ENCODE results near the gene NAP1L5. TPM values are rescaled to one million over a fixed set of nuclear protein-coding genes. Genes with fewer than 3 reads are reported as not detected.

The NAP1L5 gene
- total RNA-seq, 2 experiments from 2014 or later, result 4.6 to 4.8 TPM

- no peak for DNase-seq
- Mint-ChIP-seq H3K4me1 (ENCODE audit: low read depth) (no peaks in the 10 kb centered on the region), H3K4me3 (no peak overlapping the region), H3K36me3 (ENCODE audit: low read depth) (peaks cover 27% of the 10 kb centered on the region), H3K27me3 (ENCODE audit: low read depth) (no peaks in the 10 kb centered on the region), H3K27ac (no peak overlapping the region), H3K9me3 (ENCODE audit: insufficient read depth) (peaks cover 9% of the 10 kb centered on the region)
- ChIA-PET POLR2A (no interaction called here), CTCF (no interaction called here)
- no peak for ATAC-seq
Measured at GRCh38 chr4:88720451-88721428, 23.1 kb upstream of the NAP1L5 start.

DNA sequence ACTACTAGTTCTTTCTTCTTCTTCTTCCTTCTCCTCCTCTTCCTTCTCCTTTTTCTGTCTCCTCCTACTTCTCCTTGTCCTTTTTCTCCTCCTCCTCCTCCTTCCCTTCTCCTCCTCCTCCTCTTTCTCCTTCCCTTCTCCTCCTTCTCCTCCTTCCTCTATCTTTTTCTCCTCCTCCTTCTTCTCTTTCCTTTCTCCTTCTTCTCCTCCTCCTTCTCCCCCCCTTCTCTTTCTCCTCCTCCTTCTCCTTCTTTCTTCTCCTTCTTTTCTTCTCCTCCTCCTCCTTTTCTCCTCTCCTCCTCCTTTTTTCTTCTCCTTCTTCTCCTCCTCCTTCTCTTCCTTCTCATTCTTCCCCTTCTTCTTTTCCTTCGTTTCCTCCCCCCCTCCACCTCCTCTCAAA, 21.8 kb upstream of the NAP1L5 start:
- Mint-ChIP-seq H3K4me1 (ENCODE audit: low read depth) (no peaks in the 10 kb centered on the region), H3K27ac (no peak overlapping the region), H3K27me3 (ENCODE audit: low read depth) (no peaks in the 10 kb centered on the region), H3K4me3 (no peak overlapping the region), H3K9me3 (ENCODE audit: insufficient read depth) (peaks cover 9% of the 10 kb centered on the region), H3K36me3 (ENCODE audit: low read depth) (peaks cover 35% of the 10 kb centered on the region)
- ChIA-PET POLR2A (no interaction called here), CTCF (no interaction called here)
- DNase-seq (no peak), ATAC-seq (no peak)

DNA sequence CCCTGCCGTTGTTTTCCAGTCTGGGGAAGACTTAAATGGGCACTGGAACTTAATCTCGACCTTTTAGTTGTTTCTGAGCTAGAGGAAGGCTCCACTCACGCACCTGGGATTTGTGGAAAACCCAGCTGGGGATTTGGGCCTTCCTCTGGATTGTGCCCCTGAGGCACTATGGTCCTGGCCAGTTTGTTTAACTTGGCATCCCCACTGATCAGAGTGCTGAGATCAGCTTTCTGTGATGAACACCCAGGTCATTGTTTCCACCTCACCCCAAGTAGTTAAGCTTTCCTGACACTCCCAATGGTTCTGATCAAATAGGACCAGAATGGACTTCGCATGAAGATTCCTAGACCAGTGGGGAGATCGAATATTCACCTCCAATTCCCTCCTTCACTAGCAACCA, 20.5 kb upstream of the NAP1L5 start:
- POLR2A ChIA-PET, result no interaction called here
- DNase-seq (no peak), ATAC-seq (no peak)
- H3K27me3 Mint-ChIP-seq (ENCODE audit: low read depth), result no peaks in the 10 kb centered on the region
- peaks cover 9% of the 10 kb centered on the region for H3K9me3 Mint-ChIP-seq (ENCODE audit: insufficient read depth)
- CTCF ChIA-PET, result no interaction called here
- H3K27ac Mint-ChIP-seq, result no peak overlapping the region
- no peak overlapping the region for H3K4me3 Mint-ChIP-seq
- peaks cover 40% of the 10 kb centered on the region for H3K36me3 Mint-ChIP-seq (ENCODE audit: low read depth)
- no peaks in the 10 kb centered on the region for H3K4me1 Mint-ChIP-seq (ENCODE audit: low read depth)

- POLR2A ChIA-PET, result interaction anchor here (1.5 kb wide), 1 partner anchor 15 kb away, joined by 4 read pairs; no protein-coding TSS in a partner anchor
- Mint-ChIP-seq H3K27me3 (ENCODE audit: low read depth) (no peaks in the 10 kb centered on the region), H3K36me3 (ENCODE audit: low read depth) (peaks cover 60% of the 10 kb centered on the region), H3K9me3 (ENCODE audit: insufficient read depth) (peaks cover 9% of the 10 kb centered on the region), H3K27ac (no peak overlapping the region), H3K4me3 (no peak overlapping the region), H3K4me1 (ENCODE audit: low read depth) (no peaks in the 10 kb centered on the region)
- ATAC-seq, result no peak
- CTCF ChIA-PET, result interaction anchor here (1.0 to 1.4 kb wide), 2 partner anchors 10 to 41 kb away, joined by 3 to 4 read pairs; no protein-coding TSS in a partner anchor
- DNase-seq, result no peak
Measured at GRCh38 chr4:88713782-88714181, 16.2 kb upstream of the NAP1L5 start.

- H3K36me3 Mint-ChIP-seq (ENCODE audit: low read depth), result peaks cover 38% of the 10 kb centered on the region
- CTCF ChIA-PET, result interaction anchor here (1.1 kb wide), 1 partner anchor 314 kb away, joined by 3 read pairs; no protein-coding TSS in a partner anchor
- no peak for ATAC-seq
- H3K4me3 Mint-ChIP-seq, result no peak overlapping the region
- no peak for DNase-seq
- no peaks in the 10 kb centered on the region for H3K4me1 Mint-ChIP-seq (ENCODE audit: low read depth)
- H3K27ac Mint-ChIP-seq, result no peak overlapping the region
- H3K27me3 Mint-ChIP-seq (ENCODE audit: low read depth), result no peaks in the 10 kb centered on the region
- POLR2A ChIA-PET, result no interaction called here
- H3K9me3 Mint-ChIP-seq (ENCODE audit: insufficient read depth), result no peaks in the 10 kb centered on the region
Measured at GRCh38 chr4:88709989-88710388, 12.4 kb upstream of the NAP1L5 start.

DNA sequence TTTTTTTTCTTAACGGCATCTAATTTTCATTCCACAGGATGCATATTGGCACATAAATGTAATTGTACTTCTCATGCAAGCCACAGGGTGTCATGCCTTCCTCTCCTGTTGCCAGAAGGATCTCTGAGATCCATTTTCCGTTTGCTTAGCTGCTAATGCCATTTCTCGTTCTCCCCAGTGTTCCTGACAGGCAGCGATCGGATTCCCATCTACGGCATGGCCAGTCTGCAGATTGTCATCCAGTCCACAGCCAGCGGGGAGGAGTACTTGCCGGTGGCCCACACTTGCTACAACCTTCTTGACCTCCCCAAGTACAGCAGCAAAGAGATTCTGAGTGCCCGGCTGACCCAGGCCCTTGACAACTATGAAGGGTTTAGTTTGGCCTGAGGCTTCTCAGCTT, 8.9 kb upstream of the NAP1L5 start:
- Mint-ChIP-seq H3K27me3 (ENCODE audit: low read depth) (no peaks in the 10 kb centered on the region), H3K4me1 (ENCODE audit: low read depth) (no peaks in the 10 kb centered on the region), H3K9me3 (ENCODE audit: insufficient read depth) (no peaks in the 10 kb centered on the region), H3K27ac (no peak overlapping the region), H3K4me3 (no peak overlapping the region), H3K36me3 (ENCODE audit: low read depth) (peaks cover 31% of the 10 kb centered on the region)
- no peak for ATAC-seq
- ChIA-PET POLR2A (no interaction called here), CTCF (interaction anchor here (1.1 kb wide), 1 partner anchor 167 kb away, joined by 3 read pairs; no protein-coding TSS in a partner anchor)
- DNase-seq, result no peak

GRCh38 chr4:88705805-88706492, 8.3 kb upstream of the NAP1L5 start:
- ChIA-PET CTCF (interaction anchor here (1.1 kb wide), 2 partner anchors 29 to 166 kb away, joined by 3 read pairs; no protein-coding TSS in a partner anchor), POLR2A (no interaction called here)
- H3K36me3 Mint-ChIP-seq (ENCODE audit: low read depth), result peaks cover 31% of the 10 kb centered on the region
- no peaks in the 10 kb centered on the region for H3K9me3 Mint-ChIP-seq (ENCODE audit: insufficient read depth)
- H3K27me3 Mint-ChIP-seq (ENCODE audit: low read depth), result no peaks in the 10 kb centered on the region
- H3K27ac Mint-ChIP-seq, result no peak overlapping the region
- no peak for DNase-seq
- no peaks in the 10 kb centered on the region for H3K4me1 Mint-ChIP-seq (ENCODE audit: low read depth)
- H3K4me3 Mint-ChIP-seq, result no peak overlapping the region
- no peak for ATAC-seq

DNA sequence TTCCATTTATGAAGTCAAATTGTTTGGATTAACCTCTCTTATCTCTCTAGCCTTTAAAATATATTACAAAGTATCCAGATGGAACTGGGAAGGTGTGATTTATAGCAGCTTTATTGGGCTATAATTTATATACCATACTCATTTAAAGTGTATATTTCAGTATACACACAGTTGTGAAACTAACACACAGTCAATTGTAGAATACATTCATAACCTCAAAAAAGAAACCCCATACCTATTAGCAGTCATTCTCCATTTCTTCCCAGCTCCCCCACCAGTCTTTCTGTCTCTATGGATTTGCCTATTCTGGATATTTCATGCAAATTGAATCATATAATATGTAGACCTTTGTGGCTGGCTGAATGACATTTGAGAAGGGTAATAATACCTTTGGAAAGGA, 7.6 kb upstream of the NAP1L5 start:
- ChIA-PET POLR2A (no interaction called here), CTCF (interaction anchor here (1.1 kb wide), 1 partner anchor 29 kb away, joined by 3 read pairs; no protein-coding TSS in a partner anchor)
- DNase-seq, result no peak
- H3K4me1 Mint-ChIP-seq (ENCODE audit: low read depth), result no peaks in the 10 kb centered on the region
- H3K36me3 Mint-ChIP-seq (ENCODE audit: low read depth), result peaks cover 30% of the 10 kb centered on the region
- H3K4me3 Mint-ChIP-seq, result no peak overlapping the region
- H3K27ac Mint-ChIP-seq, result no peak overlapping the region
- no peaks in the 10 kb centered on the region for H3K9me3 Mint-ChIP-seq (ENCODE audit: insufficient read depth)
- H3K27me3 Mint-ChIP-seq (ENCODE audit: low read depth), result no peaks in the 10 kb centered on the region
- no peak for ATAC-seq

DNA sequence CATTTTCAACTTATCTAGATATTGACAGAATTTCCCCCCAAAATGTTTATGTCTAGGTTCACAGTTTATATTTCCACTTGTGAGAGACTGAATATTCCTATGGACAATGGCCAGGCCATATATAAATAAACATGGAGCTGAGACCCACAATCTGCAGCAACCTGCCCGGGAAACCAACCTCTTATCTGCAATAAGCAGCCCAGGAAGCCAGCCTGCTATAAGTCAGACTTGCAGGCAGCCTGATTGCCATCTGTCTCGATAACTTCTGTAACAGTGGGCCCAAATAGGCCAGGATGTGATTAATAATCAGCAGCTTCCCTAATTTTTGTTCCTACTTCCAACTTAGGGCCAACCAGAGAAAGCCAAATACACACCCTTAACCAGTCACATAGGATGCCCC, 5.2 kb upstream of the NAP1L5 start:
- Mint-ChIP-seq H3K9me3 (ENCODE audit: insufficient read depth) (no peaks in the 10 kb centered on the region), H3K27ac (no peak overlapping the region), H3K36me3 (ENCODE audit: low read depth) (peaks cover 23% of the 10 kb centered on the region), H3K27me3 (ENCODE audit: low read depth) (no peaks in the 10 kb centered on the region), H3K4me3 (no peak overlapping the region), H3K4me1 (ENCODE audit: low read depth) (peaks cover 6% of the 10 kb centered on the region)
- POLR2A ChIA-PET, result no interaction called here
- CTCF ChIA-PET, result interaction anchor here (1.5 kb wide), 1 partner anchor 163 kb away, joined by 3 read pairs; no protein-coding TSS in a partner anchor
- ATAC-seq (no peak), DNase-seq (no peak)

GRCh38 chr4:88698519-88698918, 890 bp upstream of the NAP1L5 start:
- no peak for DNase-seq
- Mint-ChIP-seq H3K9me3 (ENCODE audit: insufficient read depth) (no peaks in the 10 kb centered on the region), H3K36me3 (ENCODE audit: low read depth) (peaks cover 7% of the 10 kb centered on the region), H3K4me1 (ENCODE audit: low read depth) (peaks cover 17% of the 10 kb centered on the region), H3K4me3 (no peak overlapping the region), H3K27me3 (ENCODE audit: low read depth) (no peaks in the 10 kb centered on the region), H3K27ac (peak overlapping the region; percentile 80)
- ATAC-seq, result no peak
- POLR2A ChIA-PET, result interaction anchor here (0.8 kb wide), 1 partner anchor 15 kb away, joined by 4 read pairs; no protein-coding TSS in a partner anchor
- CTCF ChIA-PET, result interaction anchor here (1.9 kb wide), 1 partner anchor 159 kb away, joined by 5 read pairs; no protein-coding TSS in a partner anchor

DNA sequence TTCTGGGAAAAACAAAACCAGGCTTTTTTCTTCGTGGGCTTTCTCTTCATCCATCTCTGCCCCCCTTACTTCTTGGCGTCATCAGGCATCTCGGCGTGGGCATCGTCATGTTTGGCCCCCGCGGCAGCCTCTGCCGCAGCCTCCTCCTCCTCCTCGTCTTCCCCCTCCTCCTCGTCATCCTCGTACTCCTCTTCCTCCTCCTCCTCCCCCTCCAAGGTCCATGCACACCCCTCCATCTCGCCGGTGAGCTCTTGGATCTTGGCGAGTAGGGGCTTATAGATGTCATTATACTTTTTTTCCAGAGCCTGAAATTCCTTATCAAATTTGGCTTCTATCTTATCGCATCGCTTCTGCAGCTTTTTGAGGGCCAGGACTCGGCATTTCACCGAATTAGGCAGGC, 488 bp downstream of the NAP1L5 start:
- DNase-seq (no peak), ATAC-seq (peak; percentile 29)
- peak overlapping the region; percentile 81 for H3K4me3 Mint-ChIP-seq
- H3K27ac Mint-ChIP-seq, result peak overlapping the region; percentile 80
- ChIA-PET POLR2A (interaction anchor here (0.6 kb wide), 1 partner anchor 246 kb away, joined by 3 read pairs; no protein-coding TSS in a partner anchor), CTCF (interaction anchor here (1.9 kb wide), 1 partner anchor 157 kb away, joined by 5 read pairs; no protein-coding TSS in a partner anchor)
- no peaks in the 10 kb centered on the region for H3K27me3 Mint-ChIP-seq (ENCODE audit: low read depth)
- peaks cover 17% of the 10 kb centered on the region for H3K4me1 Mint-ChIP-seq (ENCODE audit: low read depth)
- no peaks in the 10 kb centered on the region for H3K9me3 Mint-ChIP-seq (ENCODE audit: insufficient read depth)
- peaks cover 7% of the 10 kb centered on the region for H3K36me3 Mint-ChIP-seq (ENCODE audit: low read depth)
